HepG2 (cell line): Measurements from ENCODE around the gene ARMH1. TPM values are rescaled to one million over a fixed set of nuclear protein-coding genes. Genes with fewer than 3 reads are reported as not detected.
A peak's percentile ranks its signal among the peaks of the same experiment; 100 is the strongest.

Experiments
- CCAR2 ChIP-seq: fragments of 200-400 bp; formaldehyde crosslinking; optimal IDR thresholded peaks from 2 replicates; pipeline ENCODE3; 2018; ENCODE audit warnings: low read depth, mild to moderate bottlenecking, low read length, moderate library complexity
- EED ChIP-seq: sonication (generic); formaldehyde crosslinking; IDR thresholded peaks from 2 replicates; pipeline ENCODE4 v1.5.0; 2020; ENCODE audit warnings: mild to moderate bottlenecking, missing genetic modification reagents
- FOSL2 ChIP-seq: sonication (generic); formaldehyde crosslinking; IDR thresholded peaks from 2 replicates; pipeline ENCODE4 v1.4.0; 2020; ENCODE audit warnings: missing genetic modification reagents
- FOXK1 ChIP-seq: sonication (generic); formaldehyde crosslinking; IDR thresholded peaks from 2 replicates; pipeline ENCODE4 v1.4.0; 2020; ENCODE audit warnings: low read depth, missing genetic modification reagents, borderline replicate concordance
- HMG20B ChIP-seq: conservative IDR thresholded peaks from 2 replicates; pipeline ENCODE4 v1.6.1; 2016; ENCODE audit warnings: missing genetic modification reagents, missing compliant biosample characterization
- HNF4A ChIP-seq: sonication (generic); formaldehyde crosslinking; IDR thresholded peaks from 2 replicates; pipeline ENCODE4 v1.4.0; 2020; ENCODE audit warnings: missing genetic modification reagents
- MTF1 ChIP-seq: sonication (generic); formaldehyde crosslinking; IDR thresholded peaks from 2 replicates; pipeline ENCODE4 v1.5.0; 2020; ENCODE audit warnings: missing genetic modification reagents
- PCBP2 ChIP-seq: fragments of 200-400 bp; formaldehyde crosslinking; optimal IDR thresholded peaks from 2 replicates; pipeline ENCODE3; 2018; ENCODE audit warnings: low read length, low read depth; ENCODE audit not compliant: poor library complexity, severe bottlenecking
- RBM22 ChIP-seq: fragments of 200-400 bp; formaldehyde crosslinking; optimal IDR thresholded peaks from 2 replicates; pipeline ENCODE3; 2017; ENCODE audit warnings: mild to moderate bottlenecking, low read length, moderate library complexity
- SIN3A ChIP-seq: IDR thresholded peaks from 2 replicates; pipeline ENCODE4 v1.6.1; 2011; ENCODE audit warnings: low read depth, mild to moderate bottlenecking, control low read depth, low read length, borderline replicate concordance
- SMAD3 ChIP-seq: sonication (generic); formaldehyde crosslinking; IDR thresholded peaks from 2 replicates; pipeline ENCODE4 v1.4.0; 2020; ENCODE audit warnings: missing genetic modification reagents
- SNAI1 ChIP-seq: sonication (generic); formaldehyde crosslinking; IDR thresholded peaks from 2 replicates; pipeline ENCODE4 v1.5.0; 2020; ENCODE audit warnings: mild to moderate bottlenecking, missing genetic modification reagents, borderline replicate concordance
- SOX5 ChIP-seq: IDR thresholded peaks from 2 replicates; pipeline ENCODE4 v1.6.1; 2016; ENCODE audit warnings: borderline replicate concordance
- SRSF4 ChIP-seq: fragments of 200-400 bp; formaldehyde crosslinking; IDR thresholded peaks from one replicate; pipeline ENCODE4 v1.6.1; 2018; ENCODE audit warnings: mild to moderate bottlenecking, low read depth, low read length, moderate library complexity; ENCODE audit not compliant: poor library complexity, severe bottlenecking
- ZBTB33 ChIP-seq: sonication (generic); formaldehyde crosslinking; IDR thresholded peaks from 2 replicates; pipeline ENCODE4 v1.4.0; 2020; ENCODE audit warnings: missing genetic modification reagents
- ZNF180 ChIP-seq: sonication (generic); formaldehyde crosslinking; IDR thresholded peaks from 2 replicates; pipeline ENCODE4 v1.4.0; 2020; ENCODE audit warnings: low read depth, missing genetic modification reagents, borderline replicate concordance
- ZNF430 ChIP-seq: sonication (generic); formaldehyde crosslinking; IDR thresholded peaks from 2 replicates; pipeline ENCODE4 v1.9.0; 2021; ENCODE audit warnings: mild to moderate bottlenecking, missing genetic modification reagents
- ZNF44 ChIP-seq: sonication (generic); formaldehyde crosslinking; IDR thresholded peaks from 2 replicates; pipeline ENCODE4 v1.5.1; 2020; ENCODE audit warnings: mild to moderate bottlenecking, missing genetic modification reagents
- ZNF484 ChIP-seq: sonication (generic); formaldehyde crosslinking; IDR thresholded peaks from 2 replicates; pipeline ENCODE4 v1.5.1; 2020; ENCODE audit warnings: mild to moderate bottlenecking, low read depth, missing genetic modification reagents, borderline replicate concordance
- ZNF547 ChIP-seq: sonication (generic); formaldehyde crosslinking; IDR thresholded peaks from 2 replicates; pipeline ENCODE4 v1.5.1; 2020; ENCODE audit warnings: mild to moderate bottlenecking, missing genetic modification reagents
- ZNF564 ChIP-seq: sonication (generic); formaldehyde crosslinking; IDR thresholded peaks from 2 replicates; pipeline ENCODE4 v1.8.1; 2023; ENCODE audit warnings: mild to moderate bottlenecking, missing genetic modification reagents
- ZNF615 ChIP-seq: sonication (generic); formaldehyde crosslinking; IDR thresholded peaks from 2 replicates; pipeline ENCODE4 v1.5.0; 2020; ENCODE audit warnings: mild to moderate bottlenecking, missing genetic modification reagents, borderline replicate concordance
- ZNF660 ChIP-seq: sonication (generic); formaldehyde crosslinking; IDR thresholded peaks from 2 replicates; pipeline ENCODE4 v1.5.1; 2020; ENCODE audit warnings: mild to moderate bottlenecking, low read depth, missing genetic modification reagents, borderline replicate concordance
- ZNF672 ChIP-seq: sonication (generic); formaldehyde crosslinking; IDR thresholded peaks from 2 replicates; pipeline ENCODE4 v1.8.1; 2022; ENCODE audit warnings: missing genetic modification reagents
- ZNF761 ChIP-seq: sonication (generic); formaldehyde crosslinking; conservative IDR thresholded peaks from 2 replicates; pipeline ENCODE4 v1.4.0; 2020; ENCODE audit warnings: mild to moderate bottlenecking, missing genetic modification reagents
- polyA plus RNA-seq, 8 experiments: library from polyadenylated mRNA; depleted of rRNA in 3 of 8; stranded (reverse) in 7 of 8; unstranded in 1 of 8; fragments of >200 nt; fragmentation: Illumina TruSeq in 4 of 8; extraction: Trizol in 4 of 8; gene quantifications; 2 replicates each; pipeline versions ENCODE4 v1.2.1 to v1.2.3, GENCODE V29; 2011 to 2016; ENCODE audit warnings: low read depth in 4 of 8, missing spikeins in 1 of 8, mixed read lengths in 1 of 8; ENCODE audit not compliant: insufficient read depth in 1 of 8
- total RNA-seq, 5 experiments: library from RNA; depleted of rRNA; stranded (reverse); fragments of >200 nt; fragmentation: Illumina TruSeq; extraction: Trizol; gene quantifications; 2 replicates each; pipeline ENCODE4 v1.2.3, GENCODE V29; 2016; ENCODE audit warnings: low read depth in 1 of 5
- TF ChIP-seq, protein P1 (sequence below): fragments of 450-650 bp; IDR thresholded peaks from 2 replicates; pipeline ENCODE4 v1.6.1; 2017; ENCODE audit warnings: mild to moderate bottlenecking

Gene ARMH1
- total and polyA plus RNA-seq, 2 of the 13 experiments (the other 11 are each of a cell fraction or from before 2014, with no cell fraction given), result 0.69 TPM; not detected in 1

DNA sequence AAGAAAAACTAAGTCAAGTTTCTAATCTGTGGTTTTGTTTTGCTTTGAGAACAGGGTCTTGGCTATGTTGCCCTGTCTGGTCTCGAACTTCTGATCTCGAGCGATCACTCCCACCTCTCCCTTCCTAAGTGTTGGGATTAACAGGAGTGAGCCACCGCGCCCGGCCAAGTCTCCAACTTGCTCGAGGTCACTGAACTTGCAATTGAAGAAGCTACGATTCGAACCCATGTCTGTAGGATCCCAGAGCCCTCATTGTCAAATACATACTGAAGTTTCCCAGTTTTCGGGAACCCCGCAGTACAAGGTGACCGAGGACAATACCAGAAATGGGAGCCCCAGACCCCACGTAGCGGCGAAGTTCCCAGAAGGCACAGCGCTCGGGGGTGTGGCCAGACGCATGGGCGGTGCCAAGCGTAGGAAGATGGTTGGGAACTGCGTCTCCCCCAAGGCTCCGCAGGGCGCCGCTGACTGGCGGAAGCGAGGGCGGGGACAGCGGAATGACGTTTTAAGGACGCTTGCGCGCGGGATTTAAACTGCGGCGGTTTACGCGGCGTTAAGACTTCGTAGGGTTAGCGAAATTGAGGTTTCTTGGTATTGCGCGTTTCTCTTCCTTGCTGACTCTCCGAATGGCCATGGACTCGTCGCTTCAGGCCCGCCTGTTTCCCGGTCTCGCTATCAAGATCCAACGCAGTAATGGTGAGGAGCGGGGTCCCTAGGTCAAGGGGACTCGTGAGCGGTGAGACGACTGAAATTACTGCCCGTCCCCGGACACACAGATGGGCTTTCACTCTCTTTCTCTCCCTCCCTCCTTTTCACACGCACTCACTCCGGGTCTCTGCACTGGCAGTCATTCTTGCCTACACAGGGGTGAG, 65.0 kb downstream of the ARMH1 start, which contains the start of gene KIF2C (continued):
- TF ChIP-seq, protein P1, sequence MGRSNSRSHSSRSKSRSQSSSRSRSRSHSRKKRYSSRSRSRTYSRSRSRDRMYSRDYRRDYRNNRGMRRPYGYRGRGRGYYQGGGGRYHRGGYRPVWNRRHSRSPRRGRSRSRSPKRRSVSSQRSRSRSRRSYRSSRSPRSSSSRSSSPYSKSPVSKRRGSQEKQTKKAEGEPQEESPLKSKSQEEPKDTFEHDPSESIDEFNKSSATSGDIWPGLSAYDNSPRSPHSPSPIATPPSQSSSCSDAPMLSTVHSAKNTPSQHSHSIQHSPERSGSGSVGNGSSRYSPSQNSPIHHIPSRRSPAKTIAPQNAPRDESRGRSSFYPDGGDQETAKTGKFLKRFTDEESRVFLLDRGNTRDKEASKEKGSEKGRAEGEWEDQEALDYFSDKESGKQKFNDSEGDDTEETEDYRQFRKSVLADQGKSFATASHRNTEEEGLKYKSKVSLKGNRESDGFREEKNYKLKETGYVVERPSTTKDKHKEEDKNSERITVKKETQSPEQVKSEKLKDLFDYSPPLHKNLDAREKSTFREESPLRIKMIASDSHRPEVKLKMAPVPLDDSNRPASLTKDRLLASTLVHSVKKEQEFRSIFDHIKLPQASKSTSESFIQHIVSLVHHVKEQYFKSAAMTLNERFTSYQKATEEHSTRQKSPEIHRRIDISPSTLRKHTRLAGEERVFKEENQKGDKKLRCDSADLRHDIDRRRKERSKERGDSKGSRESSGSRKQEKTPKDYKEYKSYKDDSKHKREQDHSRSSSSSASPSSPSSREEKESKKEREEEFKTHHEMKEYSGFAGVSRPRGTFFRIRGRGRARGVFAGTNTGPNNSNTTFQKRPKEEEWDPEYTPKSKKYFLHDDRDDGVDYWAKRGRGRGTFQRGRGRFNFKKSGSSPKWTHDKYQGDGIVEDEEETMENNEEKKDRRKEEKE, result no peak
- TF ChIP-seq ZNF430, result no peak
- TF ChIP-seq ZBTB33, result no peak
- no peak for TF ChIP-seq EED (CRISPR knock-in tag)
- TF ChIP-seq CCAR2, result no peak
- TF ChIP-seq SNAI1 (CRISPR knock-in tag), result no peak
- no peak; the same call in 1 of the 2 replicates for TF ChIP-seq ZNF547
- no peak for TF ChIP-seq PCBP2
- no peak for TF ChIP-seq ZNF761
- TF ChIP-seq ZNF672, result no peak; the same call in 1 of the 2 replicates
- peak; percentile 38; the same call in 1 of the 2 replicates for TF ChIP-seq FOSL2 (CRISPR knock-in tag)
- TF ChIP-seq SOX5 (CRISPR knock-in tag), result peak; percentile 53; the same call in 1 of the 2 replicates
- peak; percentile 51; the same call in 1 of the 2 replicates for TF ChIP-seq FOXK1 (CRISPR knock-in tag)
- peak; percentile 81; the same call in 1 of the 2 replicates for TF ChIP-seq SMAD3 (CRISPR knock-in tag)
- TF ChIP-seq MTF1 (CRISPR knock-in tag), result no peak
- no peak for TF ChIP-seq HMG20B (CRISPR knock-in tag)
- TF ChIP-seq HNF4A (CRISPR knock-in tag), result no peak
- TF ChIP-seq ZNF660 (CRISPR knock-in tag), result no peak
- TF ChIP-seq ZNF564, result 0 out of 2 replicates have a peak, but pooled peaks have one; percentile 29
- no peak for TF ChIP-seq ZNF180 (CRISPR knock-in tag)
- TF ChIP-seq SIN3A, result peak; percentile 96
- no peak for TF ChIP-seq ZNF484 (CRISPR knock-in tag)
- TF ChIP-seq SRSF4, result no peak
- no peak for TF ChIP-seq ZNF44
- TF ChIP-seq RBM22, result no peak
- TF ChIP-seq ZNF615 (CRISPR knock-in tag), result no peak
